Measurements from ENCODE around the gene SGMS1.
"Not testable (repeated sequence)": the region's sequence is repeated elsewhere in the genome, so short reads cannot be mapped to it uniquely, and the experiment has no call there.

The SGMS1 gene

GRCh38 chr10:50369931-50370330 is 253.8 kb downstream of the SGMS1 start:
- DNase-seq (ENCODE audit: low read depth) = no peak

DNA sequence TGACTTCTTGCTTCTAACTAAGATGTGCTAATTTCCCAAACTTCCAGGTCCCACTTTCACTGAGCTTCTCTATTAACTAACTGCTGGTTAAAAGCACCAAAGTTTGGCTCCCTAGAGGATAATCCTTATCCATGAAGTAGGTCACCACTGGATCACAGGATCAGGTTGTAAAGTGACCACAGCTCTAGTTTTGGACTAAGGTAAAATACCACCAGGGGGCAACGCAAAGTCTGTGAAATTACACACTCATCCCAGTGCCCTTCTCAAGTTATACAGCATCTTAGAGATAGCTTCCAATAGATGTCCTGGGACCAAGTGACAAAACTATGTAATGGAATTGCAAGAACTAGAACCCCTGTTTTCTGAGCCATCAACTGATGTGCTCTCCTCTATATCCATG is 256.0 kb downstream of the SGMS1 start:
- DNase-seq (ENCODE audit: low read depth) = no peak

GRCh38 chr10:50366421-50366820 is 257.3 kb downstream of the SGMS1 start:
- DNase-seq (ENCODE audit: low read depth) = not testable (repeated sequence)

DNA sequence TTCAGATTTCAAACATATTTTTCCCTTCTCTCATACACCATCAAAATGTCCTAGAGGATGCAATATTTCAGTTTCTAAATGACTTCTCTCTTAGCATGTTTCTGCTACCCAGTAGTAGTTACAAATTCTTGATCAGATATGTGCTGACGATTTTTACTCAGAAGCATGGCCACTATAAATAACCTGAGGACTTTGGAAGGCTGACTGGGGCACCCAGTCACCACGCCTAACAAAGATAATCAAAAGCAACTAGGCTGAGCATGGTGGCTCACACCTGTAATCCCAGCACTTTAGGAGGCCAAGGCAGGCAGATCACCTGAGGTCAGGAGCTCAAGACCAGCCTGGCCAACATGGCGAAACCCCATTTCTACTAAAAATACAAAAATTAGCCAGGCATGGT is 259.0 kb downstream of the SGMS1 start:
- DNase-seq (ENCODE audit: low read depth) = not testable (repeated sequence)

DNA sequence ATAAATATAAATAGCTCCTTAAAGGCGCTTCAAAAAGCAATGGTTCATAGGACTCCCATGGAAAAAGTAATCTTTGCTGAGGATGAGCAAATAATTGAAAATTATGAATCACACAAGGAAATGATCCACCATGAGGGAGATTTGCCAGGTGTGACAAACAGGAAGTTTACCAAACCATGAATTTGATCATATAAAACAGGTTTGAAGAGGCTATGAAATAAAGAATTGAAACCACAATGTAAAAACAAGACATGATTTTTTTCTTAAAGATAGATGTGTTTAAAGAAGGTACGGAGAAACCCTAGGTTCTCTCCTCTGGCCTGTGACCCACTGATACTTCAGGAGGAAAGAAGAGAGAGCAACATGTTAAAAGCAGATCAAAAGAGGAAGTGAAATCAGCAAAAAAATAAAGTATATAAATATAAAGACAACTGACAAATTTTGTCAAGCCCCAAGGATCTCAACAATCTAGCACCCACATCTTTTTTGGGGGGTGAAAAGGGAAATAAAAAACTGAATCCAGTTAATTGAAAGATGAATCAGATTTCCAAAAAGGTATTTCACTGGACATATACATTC is 261.1 kb downstream of the SGMS1 start:
- DNase-seq (ENCODE audit: low read depth) = no peak

DNA sequence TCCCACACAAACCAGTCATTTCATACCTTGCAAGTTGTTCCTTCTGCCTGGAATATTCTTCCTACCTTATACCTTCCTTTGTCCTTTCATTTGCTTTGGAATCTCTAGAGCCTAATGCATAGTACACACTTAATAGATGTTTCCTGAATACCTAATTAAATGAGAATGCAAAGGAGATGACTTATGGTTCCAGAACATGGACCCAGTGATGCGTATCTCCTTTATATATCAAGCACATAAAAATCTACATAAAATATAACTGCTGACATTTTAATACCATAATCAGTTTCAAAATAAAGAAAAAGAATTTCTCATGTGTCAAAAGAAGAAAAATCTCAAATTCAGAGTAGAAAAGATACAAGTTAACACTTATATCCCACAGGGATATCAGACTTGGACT is 261.8 kb downstream of the SGMS1 start:
- no peak for DNase-seq (ENCODE audit: low read depth)

DNA sequence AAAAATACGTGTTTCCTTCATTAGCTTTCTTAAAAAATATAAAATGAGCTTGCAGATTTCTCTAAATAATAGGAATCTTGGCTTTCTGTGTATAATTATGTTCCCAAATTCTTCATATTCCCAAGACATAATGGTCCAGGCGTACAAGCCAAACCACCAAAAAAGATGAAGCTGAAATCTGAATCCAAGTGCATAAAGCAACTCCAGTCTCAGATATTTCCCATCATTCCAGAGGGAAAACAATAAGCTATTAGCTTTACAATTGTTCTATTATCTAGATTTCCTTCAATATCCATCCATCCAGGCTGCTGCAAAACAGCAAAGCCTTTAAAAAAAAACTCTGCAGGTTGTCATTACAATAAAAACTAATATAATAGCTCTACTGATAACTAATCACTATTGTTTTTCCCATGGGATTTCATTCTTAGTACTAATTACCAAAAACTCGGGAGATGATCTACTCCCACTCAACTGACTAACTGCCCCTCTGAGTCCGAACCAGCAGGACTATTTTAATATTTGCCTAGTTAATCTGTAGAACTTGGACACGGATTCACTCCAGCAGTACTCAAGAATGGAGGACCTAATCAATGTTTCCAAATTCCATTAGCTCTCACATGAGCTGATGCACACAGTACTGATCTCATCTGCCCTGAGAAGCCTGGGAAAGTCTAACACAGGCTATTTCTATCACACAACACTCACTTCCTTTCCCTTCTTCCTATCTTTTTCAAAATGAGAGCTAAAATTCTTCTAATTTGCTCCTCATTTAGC is 263.5 kb downstream of the SGMS1 start:
- no peak for DNase-seq (ENCODE audit: low read depth)

GRCh38 chr10:50358925-50359687 is 264.6 kb downstream of the SGMS1 start:
- DNase-seq (ENCODE audit: low read depth) = no peak

DNA sequence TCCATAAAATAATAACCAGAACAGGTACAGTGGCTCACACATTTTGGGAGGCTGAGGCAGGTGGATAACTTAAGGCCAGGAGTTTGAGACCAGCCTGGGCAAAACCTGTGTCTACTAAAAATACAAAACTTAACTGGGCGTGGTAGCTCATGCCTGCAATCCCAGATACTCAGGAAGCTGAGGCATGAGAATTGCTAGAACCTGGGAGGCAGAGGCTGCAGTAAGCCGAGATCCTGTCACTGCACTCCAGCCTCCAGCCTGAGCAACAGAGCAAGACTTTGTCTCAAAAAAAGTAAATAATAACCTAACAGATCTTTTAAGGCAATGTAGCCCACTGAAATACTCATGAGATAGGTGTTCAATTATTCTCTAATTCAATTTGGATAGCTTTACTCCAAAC is 265.3 kb downstream of the SGMS1 start:
- DNase-seq (ENCODE audit: low read depth) = no peak

DNA sequence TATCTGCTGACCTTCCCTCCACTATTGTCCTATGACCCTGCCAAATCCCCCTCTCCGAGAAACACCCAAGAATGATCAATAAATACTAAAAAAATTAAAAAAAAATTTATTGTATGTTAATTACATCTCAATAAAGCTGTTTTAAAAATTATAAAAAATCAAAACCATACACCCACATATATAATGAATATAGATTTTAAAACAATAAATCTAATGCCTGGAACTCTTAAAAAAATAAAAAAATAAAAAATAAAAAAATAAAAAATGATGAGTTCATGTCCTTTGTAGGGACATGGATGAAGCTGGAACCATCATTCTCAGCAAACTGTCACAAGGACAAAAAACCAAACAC is 267.3 kb downstream of the SGMS1 start:
- not testable (repeated sequence) for DNase-seq (ENCODE audit: low read depth)

DNA sequence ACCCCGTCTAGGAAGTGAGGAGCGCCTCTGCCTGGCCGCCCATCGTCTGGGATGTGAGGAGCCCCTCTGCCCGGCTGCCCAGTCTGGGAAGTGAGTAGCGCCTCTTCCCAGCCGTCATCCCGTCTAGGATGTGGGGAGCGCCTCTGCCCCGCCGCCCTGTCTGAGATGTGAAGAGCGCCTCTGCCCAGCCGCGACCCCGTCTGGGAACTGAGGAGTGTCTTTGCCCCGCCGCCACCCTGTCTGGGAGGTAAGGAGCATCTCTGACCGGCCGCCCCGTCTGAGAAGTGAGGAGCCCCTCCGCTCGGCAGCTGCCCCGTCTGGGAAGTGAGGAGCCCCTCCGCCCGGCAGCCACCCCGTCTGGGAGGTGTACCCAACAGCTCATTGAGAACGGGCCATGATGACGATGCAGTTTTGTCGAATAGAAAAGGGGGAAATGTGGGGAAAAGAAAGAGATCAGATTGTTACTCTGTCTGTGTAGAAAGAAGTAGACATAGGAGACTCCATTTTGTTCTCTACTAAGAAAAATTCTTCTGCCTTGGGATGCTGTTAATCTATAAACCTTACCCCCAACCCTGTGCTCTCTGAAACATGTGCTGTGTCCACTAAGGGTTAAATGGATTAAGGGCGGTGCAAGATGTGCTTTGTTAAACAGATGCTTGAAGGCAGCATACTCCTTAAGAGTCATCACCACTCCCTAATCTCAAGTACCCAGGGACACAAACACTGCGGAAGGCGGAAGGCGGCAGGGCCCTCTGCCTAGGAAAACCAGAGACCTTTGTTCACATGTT is 267.9 kb downstream of the SGMS1 start:
- not testable (repeated sequence) for DNase-seq (ENCODE audit: low read depth)

DNA sequence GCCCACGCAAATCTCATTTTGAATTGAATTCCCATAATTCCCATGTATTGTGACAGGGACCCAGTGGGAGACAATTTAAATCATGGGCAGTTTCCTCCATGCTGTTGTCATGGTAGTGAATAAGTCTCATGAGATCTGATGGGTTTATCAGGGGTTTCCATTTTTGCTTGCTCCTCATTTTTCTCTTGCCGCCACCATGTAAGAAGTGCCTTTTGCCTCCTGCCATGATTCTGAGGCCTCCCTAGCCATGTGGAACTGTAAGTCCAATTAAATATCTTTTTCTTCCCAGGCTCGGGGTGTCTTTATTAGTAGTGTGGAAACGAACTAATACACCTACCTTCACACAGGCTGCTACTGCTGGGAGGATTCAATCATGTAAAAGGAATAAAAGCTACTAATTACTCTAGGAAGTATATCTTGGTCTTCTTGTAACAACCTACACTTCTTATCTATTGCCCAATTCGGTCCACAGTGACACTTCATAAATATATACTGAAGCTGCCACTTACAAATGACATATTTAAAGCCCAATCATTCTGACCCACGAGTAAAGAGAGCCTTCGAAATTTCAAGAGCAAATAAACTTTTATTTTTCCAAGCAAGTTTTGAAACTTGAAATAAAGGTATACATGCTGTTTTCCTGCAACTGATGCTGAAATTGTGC is 272.1 kb downstream of the SGMS1 start:
- no peak for DNase-seq (ENCODE audit: low read depth)

GRCh38 chr10:50350366-50350765 is 273.4 kb downstream of the SGMS1 start:
- DNase-seq (ENCODE audit: low read depth) = no peak

DNA sequence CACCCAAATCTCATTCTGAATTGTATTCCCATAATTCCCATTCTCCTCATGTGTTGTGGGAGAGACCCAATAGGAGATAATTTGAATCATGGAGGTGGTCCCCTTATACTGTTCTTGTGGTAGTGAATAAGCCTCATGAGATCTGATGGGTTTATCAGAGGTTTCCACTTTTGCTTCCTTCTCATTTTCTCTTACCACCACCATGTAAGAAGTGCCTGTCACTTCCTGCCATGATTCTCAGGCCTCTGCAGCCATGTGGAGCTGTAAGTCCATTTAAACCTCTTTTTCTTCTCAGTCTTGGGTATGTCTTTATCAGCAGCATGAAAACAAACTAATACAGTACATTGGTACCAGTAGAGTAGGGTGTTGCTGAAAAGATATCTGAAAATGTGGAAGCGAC is 274.2 kb downstream of the SGMS1 start:
- no peak for DNase-seq (ENCODE audit: low read depth)

DNA sequence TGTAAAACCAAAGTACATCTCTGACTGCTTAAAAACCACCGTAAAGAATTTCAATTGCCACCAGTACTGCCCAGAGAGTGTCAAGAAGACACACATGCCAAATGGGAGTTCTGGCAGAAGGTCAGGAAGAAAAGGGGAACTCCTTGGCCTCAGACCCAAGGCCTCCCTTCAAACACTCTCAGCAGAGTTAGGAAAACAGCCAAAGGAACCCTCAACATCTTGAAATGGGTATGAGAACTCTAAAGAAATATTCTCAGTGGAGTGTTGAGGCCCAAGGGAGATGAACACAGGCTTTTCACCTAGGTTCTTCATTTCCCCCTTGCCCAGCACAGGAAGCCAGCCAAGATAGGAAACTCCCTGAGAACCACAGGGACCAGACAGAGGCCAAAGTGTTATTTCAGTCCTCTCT is 276.4 kb downstream of the SGMS1 start:
- no peak for DNase-seq (ENCODE audit: low read depth)

- no peak for DNase-seq (ENCODE audit: low read depth)
Observed at GRCh38 chr10:50346942-50347341, 276.8 kb downstream of the SGMS1 start.

- no peak for DNase-seq (ENCODE audit: low read depth)
Observed at GRCh38 chr10:50345545-50345944, 278.2 kb downstream of the SGMS1 start.

- DNase-seq (ENCODE audit: low read depth) = no peak
Observed at GRCh38 chr10:50343702-50344331, 279.9 kb downstream of the SGMS1 start.

DNA sequence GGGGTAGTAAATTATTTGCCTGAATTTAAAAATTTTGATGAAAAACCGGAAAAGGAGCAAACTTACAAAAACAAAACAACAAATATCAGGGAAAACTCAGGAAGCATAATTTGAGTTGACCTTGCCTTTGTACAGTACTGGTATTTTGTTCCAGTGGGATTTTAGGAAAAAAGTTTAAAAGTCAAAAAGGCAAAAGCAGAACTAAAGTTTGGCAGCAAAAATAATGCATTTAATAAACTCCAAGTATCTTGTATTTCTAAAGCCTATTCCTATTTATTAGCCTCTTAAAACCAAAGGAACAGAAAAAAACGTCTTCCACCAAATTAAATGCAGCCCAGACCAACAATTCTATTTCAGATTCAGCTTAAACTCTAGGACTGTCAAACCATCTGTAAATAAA is 281.8 kb downstream of the SGMS1 start:
- no peak for DNase-seq (ENCODE audit: low read depth)

- DNase-seq (ENCODE audit: low read depth) = no peak
Observed at GRCh38 chr10:50336140-50336539, 287.6 kb downstream of the SGMS1 start.

DNA sequence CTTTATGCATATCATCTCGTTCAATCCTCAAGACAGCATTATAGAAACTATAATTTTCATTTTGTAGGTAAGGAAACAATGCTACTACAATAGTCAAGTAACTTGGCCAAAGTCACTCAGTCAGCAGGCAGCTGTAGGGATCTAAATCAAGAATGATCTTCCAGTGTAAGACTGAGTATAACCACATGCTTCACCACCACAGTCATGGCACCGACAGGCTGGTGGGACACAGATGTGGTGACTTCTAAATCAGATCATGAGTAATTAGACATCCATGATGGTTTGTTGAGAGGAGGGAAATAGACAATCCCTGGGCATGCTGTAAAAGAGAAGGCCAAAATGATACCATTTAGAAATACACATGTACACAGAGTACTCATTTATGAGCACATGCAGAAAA is 288.4 kb downstream of the SGMS1 start:
- DNase-seq (ENCODE audit: low read depth) = no peak

All from GM04504 (cell line).